ENCODE measurements around the gene NUAK2. TPM values are rescaled to one million over a fixed set of nuclear protein-coding genes. Genes with fewer than 3 reads are reported as not detected.
"Not testable (repeated sequence)": the region's sequence is repeated elsewhere in the genome, so short reads cannot be mapped to it uniquely, and the experiment has no call there.

The NUAK2 gene
- total and polyA plus RNA-seq, 4 donors = 1.3 to 2.4 (median 2.1) TPM

GRCh38 chr1:205283270-205284147, 38.0 kb downstream of the NUAK2 start:
- Histone ChIP-seq H3K27ac (ENCODE audit: low read depth in 1 of 2, low read length in 2 of 2) (no peak overlapping the region), H3K4me1 (ENCODE audit: control insufficient read depth in 4 of 4, insufficient read depth in 4 of 4, low read length in 3 of 4) (peaks cover 0 to 9% (median 2%) of the 10 kb centered on the region in 4 donors), H3K27me3 (ENCODE audit: control insufficient read depth in 4 of 4, insufficient read depth in 4 of 4, low read length in 3 of 4) (no peaks in the 10 kb centered on the region), H3K9me3 (ENCODE audit: control insufficient read depth in 4 of 4, low read length in 3 of 4) (no peaks in the 10 kb centered on the region), H3K4me3 (ENCODE audit: low read depth in 1 of 3, low read length in 3 of 3) (no peak overlapping the region), H3K9ac (ENCODE audit: low read depth in 1 of 2, low read length in 2 of 2) (no peak overlapping the region), H3K36me3 (ENCODE audit: control insufficient read depth in 4 of 4, insufficient read depth in 3 of 4, low read depth in 1 of 4, low read length in 3 of 4) (no peaks in the 10 kb centered on the region)
- no peak for TF ChIP-seq SP1 (IDR thresholded peaks at IDR 0.05)
- no peak for TF ChIP-seq RAD21 (IDR thresholded peaks at IDR 0.05)
- TF ChIP-seq, protein P1, sequence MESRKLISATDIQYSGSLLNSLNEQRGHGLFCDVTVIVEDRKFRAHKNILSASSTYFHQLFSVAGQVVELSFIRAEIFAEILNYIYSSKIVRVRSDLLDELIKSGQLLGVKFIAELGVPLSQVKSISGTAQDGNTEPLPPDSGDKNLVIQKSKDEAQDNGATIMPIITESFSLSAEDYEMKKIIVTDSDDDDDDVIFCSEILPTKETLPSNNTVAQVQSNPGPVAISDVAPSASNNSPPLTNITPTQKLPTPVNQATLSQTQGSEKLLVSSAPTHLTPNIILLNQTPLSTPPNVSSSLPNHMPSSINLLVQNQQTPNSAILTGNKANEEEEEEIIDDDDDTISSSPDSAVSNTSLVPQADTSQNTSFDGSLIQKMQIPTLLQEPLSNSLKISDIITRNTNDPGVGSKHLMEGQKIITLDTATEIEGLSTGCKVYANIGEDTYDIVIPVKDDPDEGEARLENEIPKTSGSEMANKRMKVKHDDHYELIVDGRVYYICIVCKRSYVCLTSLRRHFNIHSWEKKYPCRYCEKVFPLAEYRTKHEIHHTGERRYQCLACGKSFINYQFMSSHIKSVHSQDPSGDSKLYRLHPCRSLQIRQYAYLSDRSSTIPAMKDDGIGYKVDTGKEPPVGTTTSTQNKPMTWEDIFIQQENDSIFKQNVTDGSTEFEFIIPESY (IDR thresholded peaks at IDR 0.05) = no peak
- no peak for TF ChIP-seq GABPA (IDR thresholded peaks at IDR 0.05 in 1 of 2, conservative IDR thresholded peaks at IDR 0.05 in 1 of 2)
- no peak for TF ChIP-seq NR2F2 (IDR thresholded peaks at IDR 0.05)
- TF ChIP-seq RXRA (IDR thresholded peaks at IDR 0.05) = no peak
- no peak for TF ChIP-seq ATF3 (IDR thresholded peaks at IDR 0.05)
- WGBS = 90% methylated on average over 15 of the region's 15 CpGs
- DNase-seq (ENCODE audit: low spot score) = no peak

- DNase-seq (ENCODE audit: low spot score); H3K9ac ChIP-seq (ENCODE audit: low read depth in 1 of 2, low read length in 2 of 2); H3K9me3 ChIP-seq (ENCODE audit: control insufficient read depth in 4 of 4, low read length in 3 of 4); H3K4me1 ChIP-seq (ENCODE audit: control insufficient read depth in 4 of 4, insufficient read depth in 4 of 4, low read length in 3 of 4); H3K36me3 ChIP-seq (ENCODE audit: control insufficient read depth in 4 of 4, insufficient read depth in 3 of 4, low read depth in 1 of 4, low read length in 3 of 4); H3K27me3 ChIP-seq (ENCODE audit: control insufficient read depth in 4 of 4, insufficient read depth in 4 of 4, low read length in 3 of 4); H3K27ac ChIP-seq (ENCODE audit: low read depth in 1 of 2, low read length in 2 of 2); H3K4me3 ChIP-seq (ENCODE audit: low read depth in 1 of 3, low read length in 3 of 3): not testable (repeated sequence)
- 98% methylated on average over 10 of the region's 10 CpGs for WGBS
Measured at GRCh38 chr1:205280666-205281395, 40.7 kb downstream of the NUAK2 start.

- Histone ChIP-seq H3K27me3 (ENCODE audit: control insufficient read depth in 4 of 4, insufficient read depth in 4 of 4, low read length in 3 of 4) (no peaks in the 10 kb centered on the region), H3K27ac (ENCODE audit: low read depth in 1 of 2, low read length in 2 of 2) (no peak overlapping the region)
- no peak for DNase-seq (ENCODE audit: low spot score)
Measured at GRCh38 chr1:205279986-205280385, 41.6 kb downstream of the NUAK2 start.

More at GRCh38 chr1:205279986-205280385, 41.6 kb downstream of the NUAK2 start:
- no peaks in the 10 kb centered on the region for H3K9me3 ChIP-seq (ENCODE audit: control insufficient read depth in 4 of 4, low read length in 3 of 4)
- TF ChIP-seq, protein P1 (IDR thresholded peaks at IDR 0.05) = no peak
- TF ChIP-seq ATF3 (IDR thresholded peaks at IDR 0.05) (no peak), RAD21 (IDR thresholded peaks at IDR 0.05) (no peak), GABPA (IDR thresholded peaks at IDR 0.05 in 1 of 2, conservative IDR thresholded peaks at IDR 0.05 in 1 of 2) (no peak), CTCF (IDR thresholded peaks at IDR 0.05; ENCODE audit: low read depth, low read length, missing input control) (no peak), RXRA (IDR thresholded peaks at IDR 0.05) (no peak), SP1 (IDR thresholded peaks at IDR 0.05) (no peak)
- H3K4me3 ChIP-seq (ENCODE audit: low read depth in 1 of 3, low read length in 3 of 3) = no peak overlapping the region
- H3K36me3 ChIP-seq (ENCODE audit: control insufficient read depth in 4 of 4, insufficient read depth in 3 of 4, low read depth in 1 of 4, low read length in 3 of 4) = no peaks in the 10 kb centered on the region
- WGBS = 85% methylated on average over 3 of the region's 3 CpGs
- H3K9ac ChIP-seq (ENCODE audit: low read depth in 1 of 2, low read length in 2 of 2) = no peak overlapping the region
- peaks cover 0 to 8% (median under 1%) of the 10 kb centered on the region in 4 donors for H3K4me1 ChIP-seq (ENCODE audit: control insufficient read depth in 4 of 4, insufficient read depth in 4 of 4, low read length in 3 of 4)
